Epidermal melanocyte (primary cell): ENCODE measurements around the gene DLGAP4.
A peak's percentile ranks its signal among the peaks of the same experiment; 100 is the strongest.

ENCODE experiments used
- DNase-seq: peaks from one replicate; pipeline ENCODE4 v3.0.0; 2011; ENCODE audit warnings: low spot score; ENCODE audit not compliant: insufficient read length

The DLGAP4 gene

GRCh38 chr20:36528875-36529417, 222.8 kb downstream of the DLGAP4 start:
- no peak for DNase-seq

- DNase-seq, result no peak
Observed at GRCh38 chr20:36532388-36532787, 226.2 kb downstream of the DLGAP4 start.

GRCh38 chr20:36532822-36533221, 226.7 kb downstream of the DLGAP4 start:
- no peak for DNase-seq

DNA sequence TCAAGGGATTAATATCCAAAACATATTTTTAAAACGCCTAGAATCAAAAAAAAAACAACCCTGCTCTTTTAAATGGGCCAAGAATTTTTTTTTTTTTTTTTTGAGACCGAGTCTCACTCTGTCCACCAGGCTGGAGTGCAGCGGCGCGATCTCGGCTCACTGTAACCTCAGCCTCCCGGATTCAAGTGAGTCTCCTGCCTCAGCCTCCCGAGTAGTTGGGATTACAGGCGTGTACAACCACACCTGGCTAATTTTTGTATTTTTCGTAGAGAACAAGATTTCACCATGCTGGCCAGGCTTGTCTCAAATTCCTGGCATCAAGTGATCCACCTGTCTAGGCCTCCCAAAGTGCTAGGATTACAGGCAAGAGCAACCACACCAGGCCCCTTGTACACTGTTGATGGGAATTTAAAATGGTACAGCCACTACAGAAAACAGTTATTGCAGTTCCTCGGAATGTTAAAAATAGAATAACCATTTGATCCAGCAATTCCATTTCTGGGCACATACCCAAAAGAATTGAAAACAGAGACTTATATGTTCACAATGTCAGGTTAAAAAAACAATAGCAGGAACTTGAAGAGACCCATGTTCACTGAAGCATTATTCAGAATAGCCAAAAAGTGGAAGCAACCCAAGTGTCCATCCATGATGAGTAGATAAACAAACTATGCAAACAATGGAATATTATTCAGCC, 232.0 kb downstream of the DLGAP4 start:
- DNase-seq, result no peak

DNA sequence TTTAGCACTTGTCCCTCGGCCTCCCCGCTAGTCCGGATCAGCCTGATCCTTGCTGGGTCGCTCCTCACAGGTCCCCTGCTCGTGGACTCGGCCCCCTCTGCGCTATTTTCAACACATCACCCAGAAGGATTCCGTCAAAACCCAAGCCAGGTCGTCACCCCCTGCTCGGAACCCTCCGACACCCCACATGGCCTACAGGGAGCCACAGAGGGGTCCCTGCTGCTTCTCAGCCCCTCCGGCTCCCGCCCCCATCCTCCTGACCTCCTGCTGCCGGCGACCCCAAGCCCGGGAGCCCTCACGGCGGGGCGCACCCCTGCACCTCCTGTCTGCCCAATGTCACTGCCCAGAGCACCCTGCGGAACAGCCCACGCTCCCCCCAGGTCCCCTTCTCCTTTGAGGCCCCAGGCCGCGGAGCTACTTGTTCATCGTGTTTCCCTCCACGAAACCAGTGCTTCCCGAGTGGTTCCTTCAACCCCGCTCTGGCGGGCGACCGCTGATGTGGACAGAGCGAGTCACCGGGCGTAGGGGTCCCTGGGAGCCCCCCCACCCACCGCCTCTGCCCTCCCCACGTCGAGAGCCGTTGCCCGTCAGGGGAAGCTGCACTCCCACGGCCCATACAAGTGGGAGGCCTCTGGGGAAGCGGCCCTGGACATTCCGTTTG, 234.5 kb downstream of the DLGAP4 start:
- DNase-seq, result no peak

GRCh38 chr20:36541227-36541767, 235.2 kb downstream of the DLGAP4 start, which contains the start of gene MYL9:
Gene MYL9 (plus strand): TSS chr20:36541519. CDS start chr20:36544885, 3,366 bp downstream.
- peak; percentile 72 for DNase-seq

- DNase-seq, result no peak
Observed at GRCh38 chr20:36541768-36542488, 235.8 kb downstream of the DLGAP4 start.

DNA sequence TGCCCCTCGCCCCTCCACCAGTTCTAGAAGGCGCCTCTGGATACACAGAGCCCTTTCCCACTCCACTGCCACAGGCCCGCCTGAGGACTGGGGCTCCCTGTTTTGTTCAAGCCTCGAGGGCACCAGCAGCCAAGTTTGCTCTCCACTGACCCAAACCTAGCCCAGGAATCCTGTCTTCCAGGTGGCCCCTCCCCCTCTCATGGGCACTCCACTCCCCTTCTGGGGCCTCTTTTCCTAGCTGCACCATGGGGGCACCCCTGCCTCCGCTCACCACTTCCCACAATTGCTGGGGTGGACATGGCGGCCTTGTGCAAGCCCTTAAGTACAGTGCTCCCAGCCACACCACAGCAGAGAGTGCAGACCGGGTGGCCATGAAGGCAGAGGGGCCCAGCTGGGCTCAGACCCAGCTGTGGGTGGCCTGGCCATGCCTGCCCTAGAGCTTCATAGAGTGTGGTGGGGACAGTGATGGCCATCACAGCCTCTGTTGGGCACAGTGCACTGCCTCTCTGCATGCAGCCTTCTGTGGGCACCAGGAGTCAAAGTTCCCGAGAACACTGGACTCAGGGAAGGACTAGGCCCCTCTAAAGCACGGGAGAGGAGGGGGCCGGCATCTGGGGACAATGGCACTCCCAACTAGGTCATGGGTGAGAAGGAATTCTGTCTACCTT, 236.5 kb downstream of the DLGAP4 start:
- no peak for DNase-seq

DNA sequence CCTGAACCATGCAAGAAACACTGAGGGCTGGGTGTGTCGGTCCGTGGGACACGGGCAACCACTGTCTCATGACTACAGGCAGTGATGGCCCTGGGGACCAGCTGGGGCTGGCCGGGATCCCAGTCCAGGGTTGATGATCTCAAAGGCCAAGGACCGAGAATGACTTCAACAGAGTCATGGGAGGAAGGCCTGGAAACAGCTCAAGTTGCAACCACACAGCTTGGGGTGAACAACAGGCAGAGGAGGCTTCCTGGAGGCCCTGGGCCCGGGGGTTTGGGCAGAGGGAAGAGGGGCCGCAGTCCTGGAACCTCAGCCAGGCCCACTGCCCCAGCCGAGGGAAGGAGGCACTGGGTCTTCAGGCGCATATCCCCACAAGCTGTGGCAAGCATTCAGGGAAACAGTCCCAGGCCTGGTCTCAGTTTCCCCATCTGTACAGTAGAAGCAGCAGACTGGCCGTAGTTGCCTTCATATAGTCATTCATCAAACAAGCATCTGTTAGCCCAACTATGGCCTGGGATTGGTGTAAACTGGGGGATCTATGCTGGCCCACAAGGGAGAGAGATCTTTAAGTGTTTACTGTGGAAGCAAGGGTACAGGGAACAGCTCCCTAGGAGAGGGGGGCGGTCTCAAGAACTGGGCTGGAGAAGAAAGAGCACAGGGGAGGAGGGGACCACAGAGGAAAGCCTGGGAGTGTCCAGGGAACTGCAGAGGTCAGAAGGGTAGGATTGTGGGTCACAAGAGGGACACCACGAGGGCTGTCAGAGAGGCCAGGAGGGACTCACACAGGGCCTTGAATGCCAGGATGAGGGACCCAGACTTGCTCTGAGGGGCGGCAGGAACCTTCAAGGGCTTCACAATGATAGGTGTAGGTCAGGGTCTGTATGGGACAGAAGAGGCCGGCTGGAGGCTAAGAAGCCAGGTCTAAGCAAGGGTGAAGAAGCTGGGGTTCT, 237.3 kb downstream of the DLGAP4 start:
- no peak for DNase-seq

GRCh38 chr20:36544134-36545018, 238.2 kb downstream of the DLGAP4 start:
- no peak for DNase-seq

GRCh38 chr20:36546111-36546736, 240.1 kb downstream of the DLGAP4 start:
- no peak for DNase-seq

DNA sequence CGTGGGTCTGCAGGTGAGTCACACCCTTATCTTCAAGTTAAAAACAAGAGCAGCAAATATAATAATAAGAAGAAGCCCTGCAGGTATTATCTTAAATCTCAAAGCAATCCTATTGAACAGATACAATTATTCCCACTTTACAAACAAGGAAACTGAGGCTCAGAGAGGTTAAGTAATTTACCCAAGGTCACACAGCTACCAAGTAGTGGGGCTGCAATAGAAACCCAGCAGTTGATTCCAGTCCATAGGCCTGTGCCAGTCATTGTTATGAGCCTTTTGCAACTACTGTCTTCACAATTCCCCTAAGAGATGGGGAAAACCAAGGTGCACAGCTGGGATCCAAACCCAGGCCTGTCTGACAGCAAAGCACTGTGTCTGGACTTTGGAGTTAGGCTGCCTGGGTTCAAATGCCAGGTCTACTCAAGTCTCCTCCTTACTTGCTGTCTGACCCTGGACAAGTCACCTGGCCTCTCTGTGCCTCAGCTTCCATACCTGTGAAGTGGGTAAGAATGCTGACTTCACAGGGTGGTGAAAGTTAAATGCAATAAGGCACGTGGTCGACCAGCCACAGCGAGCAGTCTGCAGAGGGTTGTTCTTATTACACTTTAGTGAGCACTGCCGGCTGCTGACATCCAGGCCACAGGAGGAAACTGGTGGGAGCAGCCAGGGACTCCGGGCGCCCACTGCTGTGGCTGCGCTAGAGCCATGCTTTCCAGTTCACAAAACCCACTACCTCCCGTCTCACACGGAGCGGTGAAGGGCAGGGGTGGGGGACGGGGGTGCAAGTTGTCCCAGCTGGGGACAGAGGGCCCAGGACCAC, 241.3 kb downstream of the DLGAP4 start:
- DNase-seq, result no peak

DNA sequence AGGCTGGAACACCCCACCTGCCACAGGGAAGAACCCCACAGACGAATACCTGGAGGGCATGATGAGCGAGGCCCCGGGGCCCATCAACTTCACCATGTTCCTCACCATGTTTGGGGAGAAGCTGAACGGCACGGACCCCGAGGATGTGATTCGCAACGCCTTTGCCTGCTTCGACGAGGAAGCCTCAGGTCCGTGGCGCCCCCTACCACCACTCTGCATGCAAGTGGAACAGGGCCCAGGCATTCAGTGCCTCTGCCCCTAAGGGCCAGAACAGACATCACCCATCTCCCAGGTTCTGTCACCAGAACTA, 241.8 kb downstream of the DLGAP4 start:
- no peak for DNase-seq

- DNase-seq, result no peak
Observed at GRCh38 chr20:36548704-36549627, 242.8 kb downstream of the DLGAP4 start.

- no peak for DNase-seq
Observed at GRCh38 chr20:36549628-36549941, 243.4 kb downstream of the DLGAP4 start.

DNA sequence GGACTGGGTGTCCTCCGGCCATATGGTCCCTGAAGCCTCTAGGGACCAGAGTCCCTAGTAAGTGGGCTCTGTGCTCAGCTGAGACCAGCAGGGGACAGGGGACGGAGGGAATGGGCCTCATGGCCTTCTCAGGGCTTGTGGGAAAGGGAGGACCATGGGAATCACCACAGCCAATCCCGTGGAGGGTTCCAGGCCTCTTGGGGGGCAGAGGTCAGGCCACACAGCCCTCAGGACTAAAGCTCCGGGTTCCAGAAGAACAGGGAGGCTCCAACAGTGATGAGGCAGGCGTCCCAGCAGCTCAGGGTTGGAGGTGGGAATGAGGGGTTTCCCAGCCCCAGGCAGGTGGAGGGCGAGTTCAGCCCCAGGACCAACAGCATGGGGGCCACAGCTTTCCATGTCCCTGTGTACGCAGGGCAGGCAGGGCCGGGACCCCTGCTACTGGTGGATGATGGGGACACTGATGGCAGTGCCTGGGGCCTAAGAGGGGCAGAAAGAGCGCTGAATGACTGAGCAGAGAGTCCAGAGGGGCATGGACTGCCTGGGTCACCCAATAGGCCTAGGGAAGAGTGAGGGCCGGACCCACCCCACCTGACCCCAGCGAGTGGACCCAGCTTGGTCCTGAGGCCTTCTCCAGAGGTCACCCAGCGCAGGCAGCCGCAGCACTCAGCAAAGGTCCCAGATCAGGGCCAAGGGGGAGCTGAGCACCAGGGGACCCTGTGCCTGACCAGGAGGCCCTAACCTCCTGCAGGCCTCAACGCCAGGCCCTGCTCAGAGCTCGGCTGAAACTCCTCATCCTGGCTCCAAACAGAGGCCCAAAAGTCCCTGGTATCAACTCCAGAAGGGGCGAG, 244.0 kb downstream of the DLGAP4 start:
- DNase-seq, result no peak
